22Rv1 (cell line): Measurements from ENCODE around the gene ACACA.

Source experiments
- H3K27ac ChIP-seq: fragments of 450-650 bp; 2 replicates; pipeline ENCODE4 v1.5.1; 2017
- CTCF ChIP-seq: fragments of 450-650 bp; IDR thresholded peaks from 2 replicates; pipeline ENCODE4 v1.5.1; 2017; ENCODE audit warnings: mild to moderate bottlenecking
- ZFX ChIP-seq: fragments of 450-650 bp; IDR thresholded peaks from 2 replicates; pipeline ENCODE4 v1.6.1; 2017; ENCODE audit warnings: antibody characterized with exemption, borderline replicate concordance

The ACACA gene

GRCh38 chr17:37067555-37068111, 339.0 kb downstream of the ACACA start:
- no peak for TF ChIP-seq ZFX
- peak overlapping the region; percentile 63 for H3K27ac ChIP-seq

- TF ChIP-seq ZFX (no peak), CTCF (no peak)
- H3K27ac ChIP-seq, result no peak overlapping the region; the same call in 1 of the 2 replicates
Measured at GRCh38 chr17:37066322-37067255, 340.0 kb downstream of the ACACA start.

- no peak overlapping the region for H3K27ac ChIP-seq
- no peak for TF ChIP-seq CTCF
- no peak for TF ChIP-seq ZFX
Measured at GRCh38 chr17:37065486-37066321, 340.9 kb downstream of the ACACA start.

GRCh38 chr17:37064956-37065355, 341.7 kb downstream of the ACACA start:
- TF ChIP-seq CTCF, result no peak
- TF ChIP-seq ZFX, result no peak
- H3K27ac ChIP-seq, result no peak overlapping the region

- TF ChIP-seq ZFX (no peak), CTCF (no peak)
- no peak overlapping the region for H3K27ac ChIP-seq
Measured at GRCh38 chr17:37064206-37064605, 342.4 kb downstream of the ACACA start.

GRCh38 chr17:37062021-37062420, 344.6 kb downstream of the ACACA start:
- TF ChIP-seq CTCF, result no peak
- TF ChIP-seq ZFX, result no peak
- no peak overlapping the region for H3K27ac ChIP-seq

- no peak overlapping the region for H3K27ac ChIP-seq
- no peak for TF ChIP-seq CTCF
- no peak for TF ChIP-seq ZFX
Measured at GRCh38 chr17:37060928-37061327, 345.7 kb downstream of the ACACA start.
